Immature natural killer cell (primary cell): ENCODE results near the gene PBX1. TPM values are rescaled to one million over a fixed set of nuclear protein-coding genes. Genes with fewer than 3 reads are reported as not detected.

ENCODE experiments used
- DNase-seq, 3 donors: peaks; one replicate each; pipeline ENCODE4 v3.0.0; 2022; ENCODE audit warnings: mixed read lengths in 1 of 3
- H3K27ac Mint-ChIP-seq, 6 donors: one replicate each; pipeline ENCODE4 v1.8.0; 2020; ENCODE audit warnings: mixed read lengths in 6 of 6, mild to moderate bottlenecking in 5 of 6, inconsistent platforms in 4 of 6, moderate library complexity in 3 of 6
- H3K27me3 Mint-ChIP-seq, 3 donors: one replicate each; pipeline ENCODE4 v1.8.0; 2020 to 2021; ENCODE audit warnings: low read depth in 3 of 3, mild to moderate bottlenecking in 3 of 3, mixed read lengths in 3 of 3, moderate library complexity in 3 of 3, inconsistent platforms in 1 of 3
- H3K36me3 Mint-ChIP-seq, 3 donors: one replicate each; pipeline ENCODE4 v1.8.0; 2020; ENCODE audit warnings: mixed read lengths in 3 of 3, inconsistent platforms in 2 of 3, mild to moderate bottlenecking in 2 of 3
- H3K4me1 Mint-ChIP-seq, 2 donors: one replicate each; pipeline ENCODE4 v1.8.0; 2020; ENCODE audit warnings: inconsistent platforms in 2 of 2, mild to moderate bottlenecking in 2 of 2, mixed read lengths in 2 of 2, moderate library complexity in 1 of 2
- H3K4me3 Mint-ChIP-seq, 5 donors: one replicate each; pipeline ENCODE4 v1.8.0; 2020; ENCODE audit warnings: mild to moderate bottlenecking in 5 of 5, mixed read lengths in 5 of 5, inconsistent platforms in 3 of 5, moderate library complexity in 3 of 5
- H3K9me3 Mint-ChIP-seq, 6 donors: one replicate each; pipeline ENCODE4 v1.8.0; 2020; ENCODE audit warnings: mild to moderate bottlenecking in 6 of 6, mixed read lengths in 6 of 6, inconsistent platforms in 4 of 6, moderate library complexity in 3 of 6
- polyA plus RNA-seq, 3 donors: library from polyadenylated mRNA; unstranded; fragments of 300-500 nt; fragmentation: Illumina TruSeq; gene quantifications; one replicate each; pipeline ENCODE4 v1.2.3, GENCODE V29; 2021

Gene PBX1
- polyA plus RNA-seq, 3 donors from 2014 or later, result 0.40 to 0.72 TPM; not detected in 1

DNA sequence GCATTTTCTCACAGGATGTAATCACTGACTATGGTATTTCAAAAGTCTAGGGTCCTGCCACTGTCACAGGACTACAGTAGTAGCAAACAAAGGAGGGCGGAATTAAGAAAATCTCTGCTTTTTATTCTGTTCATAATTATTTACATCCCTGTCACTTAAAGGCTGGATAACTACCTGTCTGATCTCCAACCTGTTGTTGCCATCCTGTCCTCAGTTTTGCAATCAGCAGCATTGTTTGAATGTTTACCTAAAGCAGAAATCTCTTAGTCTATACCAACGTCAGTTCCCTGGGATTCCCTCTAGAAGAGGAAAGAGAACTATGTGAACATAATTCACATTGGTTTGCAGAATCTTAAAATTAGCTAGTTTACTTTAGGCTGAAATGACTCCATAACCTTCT is 218.5 kb downstream of the PBX1 start:
- Mint-ChIP-seq H3K27me3 (peaks cover 11 to 38% (median 33%) of the 10 kb centered on the region in 3 donors), H3K27ac (no peak overlapping the region), H3K9me3 (no peaks in the 10 kb centered on the region), H3K4me3 (no peak overlapping the region), H3K4me1 (peaks cover 33 to 52% of the 10 kb centered on the region in 2 donors), H3K36me3 (no peaks in the 10 kb centered on the region)
- no peak for DNase-seq

DNA sequence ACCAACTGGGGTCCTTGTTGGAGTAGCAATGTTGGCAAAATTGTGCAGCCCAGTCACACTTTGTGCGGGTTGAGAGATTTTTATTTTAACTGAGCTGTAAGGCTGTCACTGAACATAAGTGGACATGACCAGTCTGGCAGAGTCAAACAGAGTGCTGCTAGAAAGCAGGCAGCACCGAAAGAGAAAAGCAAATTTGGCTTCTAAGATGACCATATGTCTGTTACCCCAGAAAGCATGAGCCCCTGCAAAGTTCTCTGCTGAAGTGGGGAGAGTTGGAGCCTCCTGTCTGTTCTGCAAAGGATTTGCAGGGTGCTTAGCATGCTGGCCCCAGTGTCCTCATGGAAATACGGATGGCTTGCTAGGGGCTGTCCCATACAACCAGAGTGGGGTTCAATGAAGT is 220.4 kb downstream of the PBX1 start:
- Mint-ChIP-seq H3K27me3 (peaks cover 9 to 35% (median 27%) of the 10 kb centered on the region in 3 donors), H3K36me3 (no peaks in the 10 kb centered on the region), H3K4me1 (peaks cover 26 to 33% of the 10 kb centered on the region in 2 donors), H3K27ac (no peak overlapping the region), H3K4me3 (no peak overlapping the region), H3K9me3 (no peaks in the 10 kb centered on the region)
- no peak for DNase-seq

DNA sequence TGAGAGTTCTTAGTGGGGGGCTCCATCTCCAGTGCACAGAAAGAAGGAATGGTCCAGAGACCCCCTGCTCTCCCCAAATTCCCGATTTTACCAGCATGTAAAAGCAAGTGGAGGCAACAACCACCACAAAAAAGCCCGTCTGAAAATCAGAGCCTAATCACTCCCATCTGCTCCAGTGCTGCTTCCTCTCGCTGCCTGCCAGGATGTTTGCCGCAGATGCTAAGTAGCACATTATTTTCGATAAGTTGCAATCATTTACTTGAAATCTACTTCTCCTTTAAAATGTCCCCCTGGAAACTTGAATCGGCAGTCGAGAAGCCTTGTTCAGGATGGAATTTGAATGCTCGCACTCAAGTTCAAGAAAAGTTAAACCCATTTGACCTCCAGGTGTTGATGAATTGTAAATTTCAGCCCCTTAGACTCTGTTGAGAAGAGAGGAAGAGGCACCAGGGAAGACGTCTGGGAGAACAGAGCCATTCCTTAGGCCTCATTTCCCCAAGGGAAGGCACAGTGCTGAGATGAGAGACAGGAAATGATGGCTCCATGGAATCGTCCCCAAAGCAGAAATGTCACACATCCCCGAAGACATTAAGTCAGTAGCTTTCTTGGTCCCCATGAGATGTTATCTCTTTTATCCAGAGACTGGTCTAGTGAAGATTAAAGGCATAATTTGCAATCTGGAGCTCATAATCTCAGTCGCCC is 221.3 kb downstream of the PBX1 start:
- Mint-ChIP-seq H3K27me3 (peaks cover 7 to 31% (median 29%) of the 10 kb centered on the region in 3 donors), H3K4me3 (no peak overlapping the region), H3K9me3 (no peaks in the 10 kb centered on the region), H3K4me1 (peaks cover 17 to 25% of the 10 kb centered on the region in 2 donors), H3K36me3 (no peaks in the 10 kb centered on the region), H3K27ac (no peak overlapping the region)
- DNase-seq, result no peak

DNA sequence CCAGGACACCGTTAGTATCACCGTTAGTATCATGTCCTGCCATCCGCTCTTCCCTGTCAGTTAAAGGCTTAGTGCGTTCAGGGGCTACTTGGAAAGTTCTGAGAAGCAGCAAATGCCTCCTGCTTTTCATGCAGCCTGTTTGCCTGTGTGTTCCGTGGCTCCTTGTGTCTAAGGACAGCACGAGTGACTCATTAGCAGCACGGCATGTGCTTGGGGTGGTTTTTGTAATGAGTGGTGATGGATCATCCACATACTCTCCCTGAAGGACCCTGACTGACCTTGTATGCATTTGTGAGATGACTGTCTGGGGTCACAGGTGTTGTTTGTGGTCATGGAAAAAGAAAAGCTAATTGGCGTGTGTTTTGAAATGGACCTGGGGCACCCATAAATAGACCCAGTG is 221.9 kb downstream of the PBX1 start:
- H3K36me3 Mint-ChIP-seq, result no peaks in the 10 kb centered on the region
- no peak overlapping the region for H3K4me3 Mint-ChIP-seq
- peaks cover 8 to 30% (median 29%) of the 10 kb centered on the region in 3 donors for H3K27me3 Mint-ChIP-seq
- H3K27ac Mint-ChIP-seq, result no peak overlapping the region
- H3K9me3 Mint-ChIP-seq, result no peaks in the 10 kb centered on the region
- H3K4me1 Mint-ChIP-seq, result peaks cover 11 to 18% of the 10 kb centered on the region in 2 donors
- no peak for DNase-seq

DNA sequence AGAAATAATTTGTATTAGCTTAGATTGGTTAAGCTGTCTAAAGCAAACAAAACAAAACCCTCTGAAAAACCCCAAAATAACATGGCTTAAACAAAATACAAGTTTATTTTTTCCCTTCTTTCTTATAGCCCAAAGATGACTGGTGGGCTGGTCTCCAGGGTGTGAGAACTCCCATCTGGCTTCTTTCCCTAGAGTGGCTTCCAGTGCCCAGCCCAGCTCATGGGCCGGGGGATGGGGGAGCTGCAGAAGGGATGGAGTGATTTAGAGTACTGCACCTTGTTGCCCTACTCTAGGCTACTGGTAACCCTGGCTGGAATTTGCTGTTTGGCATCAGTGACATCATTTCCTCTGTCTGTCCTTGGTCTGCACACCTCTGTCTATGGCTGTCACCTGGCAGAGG is 223.0 kb downstream of the PBX1 start:
- no peak overlapping the region for H3K27ac Mint-ChIP-seq
- peaks cover 8 to 33% (median 29%) of the 10 kb centered on the region in 3 donors for H3K27me3 Mint-ChIP-seq

DNA sequence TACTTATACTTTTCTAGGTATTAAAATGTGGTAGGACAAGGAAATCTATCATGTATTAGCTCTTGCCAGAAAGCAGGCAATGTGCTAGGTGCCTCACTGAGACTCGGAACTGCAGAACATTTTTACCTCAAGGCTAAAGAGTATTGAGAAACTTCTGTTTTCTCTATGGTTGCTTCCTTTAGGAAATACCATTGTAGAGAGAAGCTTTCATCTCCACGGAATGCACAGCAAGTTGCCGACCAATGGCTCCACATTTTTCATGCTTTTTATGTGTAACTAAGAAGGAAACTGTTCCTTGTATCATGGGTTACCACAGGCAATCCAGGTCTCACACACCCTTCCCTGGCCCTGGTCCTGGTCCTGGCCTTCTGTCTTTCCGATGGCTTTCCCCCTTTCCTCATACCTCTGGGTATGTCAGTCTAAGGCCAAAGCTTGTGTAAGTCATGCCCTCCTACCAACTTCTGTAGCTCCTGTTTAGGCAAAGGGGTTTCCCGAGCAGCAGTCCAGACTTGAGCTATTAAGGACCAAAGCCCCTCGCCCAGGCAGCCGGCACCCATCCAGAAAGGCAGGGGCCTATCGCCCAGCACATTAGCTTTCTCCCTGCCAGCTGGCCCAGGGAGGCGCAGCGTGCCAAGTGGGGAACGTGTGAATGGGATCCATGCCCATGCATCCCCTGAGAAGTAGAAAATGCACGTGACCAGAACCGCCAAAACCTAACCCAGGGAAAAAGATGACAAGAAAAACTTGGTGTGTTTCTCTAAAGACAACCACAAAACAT is 225.0 kb downstream of the PBX1 start:
- Mint-ChIP-seq H3K27me3 (peaks cover 3 to 30% (median 30%) of the 10 kb centered on the region in 3 donors), H3K9me3 (no peaks in the 10 kb centered on the region), H3K4me1 (peaks cover 4 to 6% of the 10 kb centered on the region in 2 donors), H3K36me3 (no peaks in the 10 kb centered on the region), H3K27ac (no peak overlapping the region), H3K4me3 (no peak overlapping the region)
- DNase-seq, result no peak

More for the DNA sequence above, 223.0 kb downstream of the PBX1 start:
- DNase-seq, result no peak
- Mint-ChIP-seq H3K36me3 (no peaks in the 10 kb centered on the region), H3K4me3 (no peak overlapping the region), H3K4me1 (peaks cover under 1 to 9% of the 10 kb centered on the region in 2 donors), H3K9me3 (no peaks in the 10 kb centered on the region)

DNA sequence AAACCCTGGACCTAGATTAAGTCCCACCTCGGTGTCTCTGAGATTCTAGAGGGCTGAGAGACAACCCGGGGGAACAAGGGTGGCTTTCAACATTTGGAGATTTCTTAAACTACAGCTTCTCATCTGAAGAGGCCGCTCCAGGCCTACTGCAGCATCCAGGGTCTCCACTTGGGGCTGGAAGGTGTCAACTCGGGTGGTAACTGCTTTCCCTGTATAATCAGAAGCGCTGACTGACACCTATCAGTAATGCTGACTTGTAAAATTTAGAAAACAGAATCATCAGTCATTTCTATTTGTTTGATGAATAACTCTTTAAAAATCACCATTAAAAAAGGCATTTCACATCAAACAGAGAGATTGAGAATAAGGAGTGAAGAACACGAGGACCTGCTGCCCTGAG is 226.0 kb downstream of the PBX1 start:
- peaks cover 4 to 6% of the 10 kb centered on the region in 2 donors for H3K4me1 Mint-ChIP-seq
- no peaks in the 10 kb centered on the region for H3K9me3 Mint-ChIP-seq
- no peaks in the 10 kb centered on the region for H3K36me3 Mint-ChIP-seq
- DNase-seq, result no peak
- no peak overlapping the region for H3K4me3 Mint-ChIP-seq
- H3K27me3 Mint-ChIP-seq, result peaks cover 3 to 30% (median 23%) of the 10 kb centered on the region in 3 donors
- no peak overlapping the region for H3K27ac Mint-ChIP-seq

DNA sequence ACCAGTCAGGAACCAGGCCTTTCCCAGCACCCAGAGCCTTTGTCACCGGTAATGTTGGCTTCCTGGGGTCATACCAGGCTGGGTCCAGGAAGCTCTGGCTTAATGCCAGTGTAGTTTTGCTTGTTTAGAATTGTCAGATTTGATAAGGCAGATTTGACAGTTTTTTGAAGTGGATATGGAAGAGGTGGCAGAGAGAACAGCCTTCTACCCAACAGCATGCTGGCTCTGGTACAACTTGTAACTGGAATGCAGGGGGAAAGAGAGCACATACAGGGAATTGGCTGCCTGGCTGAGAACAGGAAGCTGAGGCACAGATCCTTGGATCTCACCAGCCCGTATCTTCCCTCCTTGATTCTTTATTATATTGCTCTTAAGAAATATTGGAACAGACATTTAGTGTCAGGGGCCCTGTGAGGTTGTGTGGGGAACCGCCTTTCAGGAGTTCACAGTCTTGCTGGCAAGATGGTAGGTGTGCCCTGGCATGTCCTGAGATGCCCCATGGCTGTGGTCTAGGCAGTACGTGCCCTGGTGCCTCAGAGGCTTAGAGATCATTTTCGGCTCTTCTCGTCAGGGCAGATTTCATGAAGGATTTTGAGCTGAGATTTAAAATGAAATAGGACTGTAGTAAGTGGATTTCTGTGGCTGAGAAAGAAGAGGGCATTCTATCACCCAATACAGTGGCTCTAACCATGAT is 227.0 kb downstream of the PBX1 start:
- DNase-seq, result no peak
- Mint-ChIP-seq H3K36me3 (no peaks in the 10 kb centered on the region), H3K27ac (no peak overlapping the region), H3K4me3 (no peak overlapping the region), H3K9me3 (no peaks in the 10 kb centered on the region), H3K27me3 (peaks cover 1 to 26% (median 17%) of the 10 kb centered on the region in 3 donors), H3K4me1 (peaks cover 4 to 6% of the 10 kb centered on the region in 2 donors)

DNA sequence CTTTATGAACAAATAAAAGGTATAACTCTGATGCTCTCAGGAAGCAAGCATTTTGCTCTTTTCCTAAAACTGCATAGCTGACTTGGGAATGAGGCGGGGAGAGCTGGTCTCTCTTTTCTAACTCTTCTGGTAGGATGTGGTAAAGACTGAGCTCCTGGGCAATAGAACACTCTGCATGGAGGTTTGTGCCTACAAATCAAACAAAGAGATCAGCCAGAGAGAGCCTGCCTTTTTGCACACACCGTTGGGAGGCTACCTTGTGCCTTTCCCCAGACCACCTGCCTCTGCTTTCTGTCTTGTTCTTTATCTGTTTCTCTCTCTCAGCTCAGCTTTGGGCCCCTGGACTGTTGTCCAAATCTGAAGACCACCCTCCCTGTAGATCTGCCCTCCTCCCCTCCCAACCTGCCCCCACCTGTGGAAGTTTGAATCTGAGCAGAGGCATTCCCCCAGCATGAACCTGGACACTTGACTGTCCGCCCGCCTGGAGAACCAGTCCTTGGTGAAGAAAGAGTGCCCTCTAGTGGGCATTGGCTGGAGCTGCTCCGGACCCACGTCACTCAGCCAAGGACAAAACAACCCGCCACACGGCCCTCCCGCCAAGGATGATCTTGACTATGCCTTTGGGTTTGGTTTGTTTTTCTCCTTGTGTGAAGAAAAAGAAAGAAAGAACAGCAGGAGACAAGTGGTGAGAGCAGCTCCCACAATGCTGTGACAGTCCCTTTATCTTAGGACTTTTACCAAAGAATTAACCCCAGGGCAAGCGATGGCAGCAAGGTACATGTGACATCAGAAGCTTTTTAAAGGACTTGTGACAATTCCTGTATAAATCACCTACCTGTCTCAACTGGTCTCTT is 228.2 kb downstream of the PBX1 start:
- peak; percentile 61 to 69 (median 64) for DNase-seq
- H3K27ac Mint-ChIP-seq, result no peak overlapping the region
- no peaks in the 10 kb centered on the region for H3K9me3 Mint-ChIP-seq
- H3K4me1 Mint-ChIP-seq, result peaks cover 4 to 6% of the 10 kb centered on the region in 2 donors
- H3K36me3 Mint-ChIP-seq, result no peaks in the 10 kb centered on the region
- H3K27me3 Mint-ChIP-seq, result peaks cover 4 to 24% (median 17%) of the 10 kb centered on the region in 3 donors
- H3K4me3 Mint-ChIP-seq, result no peak overlapping the region

DNA sequence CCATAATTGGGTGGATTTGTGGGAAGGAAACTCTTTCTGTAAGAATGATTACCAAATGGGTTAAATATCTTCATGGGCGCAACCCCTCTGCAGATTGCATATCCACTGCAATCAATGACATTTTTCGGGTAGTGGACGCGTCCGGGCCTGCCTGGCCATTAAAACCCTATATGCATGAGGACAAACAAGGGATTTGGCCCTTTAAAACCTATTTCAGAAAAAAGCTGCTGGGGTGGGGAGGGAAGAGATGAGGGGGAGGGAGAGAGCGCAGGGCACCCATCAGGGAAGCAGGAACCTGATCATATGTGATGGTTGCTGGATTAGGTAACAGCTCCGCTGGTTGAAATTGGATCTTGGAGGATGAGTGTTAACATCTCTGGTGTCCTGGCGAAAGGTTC is 228.8 kb downstream of the PBX1 start:
- Mint-ChIP-seq H3K4me1 (peaks cover 4 to 6% of the 10 kb centered on the region in 2 donors), H3K27ac (no peak overlapping the region), H3K27me3 (peaks cover 6 to 23% (median 17%) of the 10 kb centered on the region in 3 donors), H3K9me3 (no peaks in the 10 kb centered on the region), H3K36me3 (no peaks in the 10 kb centered on the region), H3K4me3 (no peak overlapping the region)
- DNase-seq, result no peak

DNA sequence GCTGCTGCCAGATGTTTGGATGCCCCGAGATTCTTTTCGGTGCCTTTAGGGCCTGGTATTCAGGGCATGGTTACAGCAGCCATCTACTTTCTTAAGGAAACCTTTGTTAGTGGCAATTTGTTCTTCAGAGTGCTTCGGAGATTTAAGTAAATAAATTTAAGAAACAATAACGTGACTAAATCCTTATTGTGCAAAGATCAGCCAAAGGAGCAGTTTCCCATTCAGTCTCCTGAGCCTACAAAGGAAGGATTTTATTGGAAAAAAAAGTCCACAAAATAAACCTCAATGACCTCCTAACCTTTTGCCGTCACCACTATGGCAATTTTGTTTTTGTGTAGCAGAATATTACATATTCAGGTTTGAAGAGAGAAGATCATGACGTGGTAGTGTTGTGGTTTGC is 231.1 kb downstream of the PBX1 start:
- no peak for DNase-seq
- Mint-ChIP-seq H3K9me3 (no peaks in the 10 kb centered on the region), H3K36me3 (no peaks in the 10 kb centered on the region), H3K4me1 (peaks cover 4 to 6% of the 10 kb centered on the region in 2 donors), H3K27me3 (peaks cover 7 to 22% (median 14%) of the 10 kb centered on the region in 3 donors), H3K27ac (no peak overlapping the region), H3K4me3 (no peak overlapping the region)

DNA sequence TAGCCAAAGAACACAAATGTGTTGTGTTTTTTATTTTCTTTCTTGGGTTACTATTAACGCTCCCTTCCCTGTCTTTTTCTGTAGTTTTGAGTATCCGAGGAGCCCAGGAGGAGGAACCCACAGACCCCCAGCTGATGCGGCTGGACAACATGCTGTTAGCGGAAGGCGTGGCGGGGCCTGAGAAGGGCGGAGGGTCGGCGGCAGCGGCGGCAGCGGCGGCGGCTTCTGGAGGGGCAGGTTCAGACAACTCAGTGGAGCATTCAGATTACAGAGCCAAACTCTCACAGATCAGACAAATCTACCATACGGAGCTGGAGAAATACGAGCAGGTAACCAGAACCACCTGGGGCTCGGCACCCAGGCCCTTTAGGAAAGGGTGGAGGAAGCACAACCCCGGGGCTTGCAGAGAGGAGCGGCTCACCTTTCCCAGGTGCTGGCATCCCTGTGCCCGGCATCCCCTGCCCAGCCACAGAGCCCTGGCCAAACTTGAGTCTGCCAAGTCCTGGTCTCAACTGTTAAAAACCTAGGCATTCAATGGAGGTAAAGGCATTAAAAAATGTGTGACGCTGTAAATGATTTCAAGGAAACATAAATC is 233.5 kb downstream of the PBX1 start:
- no peaks in the 10 kb centered on the region for H3K4me1 Mint-ChIP-seq
- peaks cover 5 to 15% (median 6%) of the 10 kb centered on the region in 3 donors for H3K27me3 Mint-ChIP-seq
- H3K4me3 Mint-ChIP-seq, result no peak overlapping the region
- DNase-seq, result no peak
- no peaks in the 10 kb centered on the region for H3K36me3 Mint-ChIP-seq
- no peak overlapping the region for H3K27ac Mint-ChIP-seq
- no peaks in the 10 kb centered on the region for H3K9me3 Mint-ChIP-seq

DNA sequence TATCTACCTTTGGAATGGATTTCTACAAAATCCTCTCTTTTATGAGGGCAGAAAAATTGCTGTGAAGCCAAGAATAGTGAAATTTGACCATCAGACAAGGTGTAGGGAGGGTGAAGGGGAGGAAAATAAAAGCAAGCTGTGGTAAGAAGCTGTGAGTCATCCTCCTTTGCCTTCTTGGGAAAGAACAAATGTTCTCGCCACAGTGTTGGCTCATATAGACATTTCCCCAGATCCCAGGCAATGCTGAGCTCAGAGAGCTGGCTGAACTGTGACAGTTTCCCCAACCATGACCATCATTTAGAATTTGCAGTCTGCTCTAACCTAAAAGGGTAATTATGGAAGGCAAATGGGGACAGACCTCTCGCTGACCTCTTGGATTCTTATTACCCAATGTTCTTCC is 235.4 kb downstream of the PBX1 start:
- Mint-ChIP-seq H3K4me1 (no peaks in the 10 kb centered on the region), H3K27me3 (peaks cover 2 to 12% (median 6%) of the 10 kb centered on the region in 3 donors), H3K36me3 (no peaks in the 10 kb centered on the region), H3K9me3 (no peaks in the 10 kb centered on the region), H3K4me3 (no peak overlapping the region), H3K27ac (no peak overlapping the region)
- no peak for DNase-seq
